Transverse colon (tissue), 4 donors: Measurements from ENCODE around the gene KRTAP10-8. TPM values are rescaled to one million over a fixed set of nuclear protein-coding genes. Genes with fewer than 3 reads are reported as not detected.

Experiments used
- DNase-seq: peaks from one replicate; pipeline ENCODE4 v3.0.0-alpha.2; 2019
- H3K27ac ChIP-seq, 4 donors: fragments of 200-600 bp; sonication (generic); 2 replicates each; pipeline ENCODE4 v1.5.1; 2016 to 2018; ENCODE audit warnings: inconsistent platforms in 4 of 4
- H3K27me3 ChIP-seq: fragments of 200-600 bp; sonication (generic); 2 replicates; pipeline ENCODE4 v1.5.1; 2017; ENCODE audit warnings: inconsistent platforms
- H3K36me3 ChIP-seq, 4 donors: fragments of 200-600 bp; sonication (generic); 2 replicates each; pipeline ENCODE4 v1.5.1; 2017 to 2019; ENCODE audit warnings: inconsistent platforms in 4 of 4
- H3K4me1 ChIP-seq, 4 donors: fragments of 200-600 bp; sonication (generic); 2 replicates each; pipeline ENCODE4 v1.5.1; 2017 to 2020; ENCODE audit warnings: inconsistent platforms in 4 of 4
- H3K4me3 ChIP-seq, 4 donors: fragments of 200-600 bp; sonication (generic); 1 replicate in 1 of 4; 2 replicates in 3 of 4; pipeline versions ENCODE4 v1.5.1 to v1.6.1; 2017 to 2019; ENCODE audit warnings: inconsistent platforms in 4 of 4
- H3K9me3 ChIP-seq, 2 donors: fragments of 200-600 bp; sonication (generic); 2 replicates each; pipeline ENCODE4 v1.5.1; 2017 to 2019; ENCODE audit warnings: inconsistent platforms in 2 of 2
- CTCF ChIP-seq, 5 experiments: fragments of 200-600 bp in 3 of 5; fragments of 450-650 bp in 2 of 5; sonication (generic) in 3 of 5; IDR thresholded peaks; 1 replicate in 2 of 5; 2 replicates in 3 of 5; pipeline ENCODE4 v1.5.1; 2016 to 2017; ENCODE audit warnings: antibody characterized with exemption in 5 of 5, inconsistent platforms in 3 of 5, mild to moderate bottlenecking in 2 of 5, moderate library complexity in 1 of 5
- EP300 ChIP-seq: sonication (generic); formaldehyde crosslinking; IDR thresholded peaks from one replicate; pipeline ENCODE4 v1.6.1; 2017; ENCODE audit warnings: antibody characterized with exemption, low read depth
- POLR2A ChIP-seq: fragments of 450-650 bp; IDR thresholded peaks from one replicate; pipeline ENCODE4 v1.6.1; 2016; ENCODE audit warnings: antibody characterized with exemption, mild to moderate bottlenecking, moderate library complexity
- POLR2AphosphoS5 ChIP-seq, 3 donors: sonication (generic); formaldehyde crosslinking; IDR thresholded peaks; one replicate each; pipeline ENCODE4 v1.6.1; 2016; ENCODE audit warnings: antibody characterized with exemption in 3 of 3
- WGBS, 2 donors: methylation state at CpG; one replicate each; pipeline ENCODE4 v1.1.5; 2018; ENCODE audit warnings: low coverage in 1 of 2; 5-methylcytosine and 5-hydroxymethylcytosine counted together
- in situ Hi-C, 4 donors: fragments of 200-750 bp; cut with MboI; loops; one replicate each; pipeline versions ENCODE4 v1.15.0 to v1.15.1; 2017; ENCODE audit warnings: low sequenced_read_pairs in 3 of 4, low pct_ligation_motif_present in 1 of 4, low pct_unique_long_range_greater_than_20kb in 1 of 4
- intact Hi-C: fragments of 100-400 bp; cut with DNase I; formaldehyde crosslinking; loops from one replicate; pipeline ENCODE4 v1.15.1; 2023; ENCODE audit warnings: low total_unique reads
- total RNA-seq, 4 donors: library from RNA; depleted of rRNA; stranded (reverse); fragments of >200 nt; gene quantifications; one replicate each; pipeline ENCODE4 v1.1.0, GENCODE V29; 2016

The KRTAP10-8 gene
- total RNA-seq, 4 donors from 2014 or later = not detected

GRCh38 chr21:44653123-44653522, 41.2 kb downstream of the KRTAP10-8 start:
- H3K27me3 ChIP-seq = peaks cover 13% of the 10 kb centered on the region
- intact Hi-C loops = no loop called here
- H3K4me3 ChIP-seq = no peak overlapping the region
- WGBS, 2 donors = 61 to 63% methylated on average over 12 to 14 of the region's 14 CpGs
- in situ Hi-C loops = no loop called here
- no peaks in the 10 kb centered on the region for H3K4me1 ChIP-seq
- no peak overlapping the region for H3K27ac ChIP-seq
- TF ChIP-seq POLR2A (no peak), POLR2AphosphoS5 (IDR thresholded peaks at IDR 0.05) (no peak), EP300 (no peak), CTCF (IDR thresholded peaks at IDR 0.05) (no peak)
- no peaks in the 10 kb centered on the region for H3K36me3 ChIP-seq
- DNase-seq = no peak
- no peaks in the 10 kb centered on the region for H3K9me3 ChIP-seq

- H3K27ac ChIP-seq = no peak overlapping the region
- H3K36me3 ChIP-seq = no peaks in the 10 kb centered on the region
- H3K27me3 ChIP-seq = peaks cover 13% of the 10 kb centered on the region
- H3K9me3 ChIP-seq = no peaks in the 10 kb centered on the region
- no peak for DNase-seq
- no peak for TF ChIP-seq EP300
- no peak for TF ChIP-seq CTCF (IDR thresholded peaks at IDR 0.05)
- TF ChIP-seq POLR2AphosphoS5 (IDR thresholded peaks at IDR 0.05) = no peak
- no peak for TF ChIP-seq POLR2A
- intact Hi-C loops (no loop called here), in situ Hi-C loops (no loop called here)
- no peak overlapping the region for H3K4me3 ChIP-seq
- H3K4me1 ChIP-seq = no peaks in the 10 kb centered on the region
- 74 to 83% methylated on average over 1 to 17 of the region's 17 CpGs for WGBS, 2 donors
These were observed 42.0 kb downstream of the KRTAP10-8 start for GRCh38 chr21:44653656-44654575.

- Histone ChIP-seq H3K27ac (no peak within 1 kb of the TSS), H3K9me3 (no peaks in the 10 kb centered on the region), H3K27me3 (peaks cover 16% of the 10 kb centered on the region), H3K4me3 (no peak within 1 kb of the TSS), H3K4me1 (no peaks in the 10 kb centered on the region), H3K36me3 (no peaks in the 10 kb centered on the region)
- no peak for DNase-seq
- in situ Hi-C loops (no loop called here), intact Hi-C loops (no loop called here)
- WGBS, 2 donors = 61% methylated on average over 9 of the region's 9 CpGs; no CpG with 5 or more reads in 1 of the 2 donors
- TF ChIP-seq POLR2AphosphoS5 (IDR thresholded peaks at IDR 0.05) = no peak
- no peak for TF ChIP-seq POLR2A
- no peak for TF ChIP-seq EP300
- no peak for TF ChIP-seq CTCF (IDR thresholded peaks at IDR 0.05)
These were observed 42.8 kb downstream of the KRTAP10-8 start, which contains the start of gene KRTAP12-4 for GRCh38 chr21:44654576-44655175. TSS of gene KRTAP12-4 (minus strand) at chr21:44654659. CDS start at chr21:44654614, 45 bp downstream.

GRCh38 chr21:44656868-44657267, 45.0 kb downstream of the KRTAP10-8 start:
- WGBS, 2 donors = 22 to 53% methylated on average over 1 of the region's 1 CpG
- TF ChIP-seq POLR2A (no peak), POLR2AphosphoS5 (IDR thresholded peaks at IDR 0.05) (no peak), CTCF (IDR thresholded peaks at IDR 0.05) (no peak), EP300 (no peak)

More at GRCh38 chr21:44656868-44657267, 45.0 kb downstream of the KRTAP10-8 start:
- no peak overlapping the region for H3K4me3 ChIP-seq
- intact Hi-C loops (no loop called here), in situ Hi-C loops (no loop called here)
- no peaks in the 10 kb centered on the region for H3K36me3 ChIP-seq
- H3K27me3 ChIP-seq = peaks cover 20% of the 10 kb centered on the region
- no peaks in the 10 kb centered on the region for H3K9me3 ChIP-seq
- no peak for DNase-seq
- peak overlapping the region in 1 of 4 donors; percentile 40 for H3K27ac ChIP-seq
- no peaks in the 10 kb centered on the region for H3K4me1 ChIP-seq
